Measurements from ENCODE around the gene PRKCZ. TPM values are rescaled to one million over a fixed set of nuclear protein-coding genes. Genes with fewer than 3 reads are reported as not detected.

The PRKCZ gene
- total RNA-seq, 3 donors from 2014 or later: 0.64 to 17.9 (median 12.5) TPM

GRCh38 chr1:2165646-2166045 is 115.4 kb downstream of the PRKCZ start:
- Histone ChIP-seq H3K4me1 (no peaks in the 10 kb centered on the region), H3K27me3 (no peaks in the 10 kb centered on the region), H3K4me3 (no peak overlapping the region), H3K36me3 (no peaks in the 10 kb centered on the region), H3K9me3 (peaks cover 0 to 5% of the 10 kb centered on the region in 2 donors), H3K27ac (no peak overlapping the region)
- TF ChIP-seq POLR2AphosphoS5 (IDR thresholded peaks at IDR 0.05) (no peak), POLR2A (IDR thresholded peaks at IDR 0.05) (no peak), CTCF (IDR thresholded peaks at IDR 0.05) (no peak)
- intact Hi-C loops (cut with DNase I; ENCODE audit: low total_unique reads): no loop called here
- no peak for DNase-seq (ENCODE audit: low spot score in 2 of 2)

- intact Hi-C loops (cut with DNase I; ENCODE audit: low total_unique reads): no loop called here
- no peak for TF ChIP-seq CTCF (IDR thresholded peaks at IDR 0.05)
- TF ChIP-seq POLR2AphosphoS5 (IDR thresholded peaks at IDR 0.05): no peak
- TF ChIP-seq POLR2A (IDR thresholded peaks at IDR 0.05): no peak
Observed at GRCh38 chr1:2166254-2166653, 116.0 kb downstream of the PRKCZ start.

GRCh38 chr1:2166695-2167094 is 116.5 kb downstream of the PRKCZ start:
- TF ChIP-seq POLR2AphosphoS5 (IDR thresholded peaks at IDR 0.05): no peak
- no peak for TF ChIP-seq CTCF (IDR thresholded peaks at IDR 0.05)
- TF ChIP-seq POLR2A (IDR thresholded peaks at IDR 0.05): no peak
- H3K4me3 ChIP-seq: no peak overlapping the region
- no peaks in the 10 kb centered on the region for H3K36me3 ChIP-seq
- H3K27ac ChIP-seq: no peak overlapping the region
- DNase-seq (ENCODE audit: low spot score in 2 of 2): no peak
- intact Hi-C loops (cut with DNase I; ENCODE audit: low total_unique reads): no loop called here
- no peaks in the 10 kb centered on the region for H3K27me3 ChIP-seq
- H3K4me1 ChIP-seq: no peaks in the 10 kb centered on the region
- H3K9me3 ChIP-seq: peaks cover 0 to 5% of the 10 kb centered on the region in 2 donors

More at GRCh38 chr1:2166254-2166653, 116.0 kb downstream of the PRKCZ start:
- Histone ChIP-seq H3K9me3 (peaks cover 0 to 5% of the 10 kb centered on the region in 2 donors), H3K4me1 (no peaks in the 10 kb centered on the region), H3K27ac (no peak overlapping the region), H3K27me3 (no peaks in the 10 kb centered on the region), H3K36me3 (no peaks in the 10 kb centered on the region), H3K4me3 (no peak overlapping the region)
- no peak for DNase-seq (ENCODE audit: low spot score in 2 of 2)

- no peak for DNase-seq (ENCODE audit: low spot score in 2 of 2)
- Histone ChIP-seq H3K4me1 (no peaks in the 10 kb centered on the region), H3K27me3 (no peaks in the 10 kb centered on the region), H3K36me3 (no peaks in the 10 kb centered on the region), H3K9me3 (peaks cover 0 to 5% of the 10 kb centered on the region in 2 donors), H3K4me3 (no peak overlapping the region), H3K27ac (no peak overlapping the region)
- no peak for TF ChIP-seq CTCF (IDR thresholded peaks at IDR 0.05)
- TF ChIP-seq POLR2A (IDR thresholded peaks at IDR 0.05): no peak
- TF ChIP-seq POLR2AphosphoS5 (IDR thresholded peaks at IDR 0.05): no peak
- intact Hi-C loops (cut with DNase I; ENCODE audit: low total_unique reads): no loop called here
Observed at GRCh38 chr1:2168090-2168489, 117.9 kb downstream of the PRKCZ start.

- Histone ChIP-seq H3K9me3 (peaks cover 0 to 5% of the 10 kb centered on the region in 2 donors), H3K27me3 (no peaks in the 10 kb centered on the region), H3K4me3 (no peak overlapping the region), H3K27ac (no peak overlapping the region), H3K36me3 (no peaks in the 10 kb centered on the region), H3K4me1 (no peaks in the 10 kb centered on the region)
- TF ChIP-seq POLR2AphosphoS5 (IDR thresholded peaks at IDR 0.05) (no peak), CTCF (IDR thresholded peaks at IDR 0.05) (no peak), POLR2A (IDR thresholded peaks at IDR 0.05) (no peak)
- DNase-seq (ENCODE audit: low spot score in 2 of 2): no peak
- intact Hi-C loops (cut with DNase I; ENCODE audit: low total_unique reads): no loop called here
Observed at GRCh38 chr1:2168535-2168934, 118.3 kb downstream of the PRKCZ start.
